GM13976 (cell line): ENCODE results near the gene ATP13A4.

Source experiments
- DNase-seq: peaks from one replicate; pipeline ENCODE4 v3.0.0; 2012; ENCODE audit warnings: low spot score
- in situ Hi-C: fragments of 300-500 bp; cut with MboI; formaldehyde crosslinking; loops from one replicate; pipeline ENCODE4 v1.12.0; 2022; ENCODE audit warnings: low sequenced_read_pairs, mixed read lengths, inconsistent platforms; ENCODE audit not compliant: unreplicated experiment
- TF ChIP-seq, protein P1 (sequence below): IDR thresholded peaks from 2 replicates; pipeline ENCODE4 v1.5.1; 2012; ENCODE audit warnings: borderline replicate concordance, mild to moderate bottlenecking; ENCODE audit not compliant: insufficient read depth; ENCODE audit errors: extremely low read depth, missing control alignments, control extremely low read depth

The ATP13A4 gene

DNA sequence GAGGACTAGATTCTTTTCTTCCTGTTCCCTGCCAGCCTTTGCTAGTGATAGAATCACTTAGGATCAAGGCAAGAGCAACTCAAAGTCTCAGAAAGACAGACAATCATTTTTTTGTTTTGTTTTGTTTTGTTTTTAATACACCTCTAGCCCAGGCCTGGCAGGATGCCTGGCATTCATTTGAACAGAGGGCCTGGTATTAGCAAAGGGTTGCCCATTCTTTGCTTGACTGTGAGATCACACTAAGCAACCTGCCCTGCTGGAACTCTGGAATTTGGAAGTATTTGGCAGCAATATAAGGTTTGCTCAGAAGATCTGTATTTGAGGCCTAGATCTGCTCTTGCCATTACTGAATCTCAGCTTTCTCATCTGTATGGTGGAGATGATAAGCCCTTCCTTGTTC lies 154.4 kb downstream of the ATP13A4 start:
- DNase-seq = no peak
- in situ Hi-C loops = no loop called here
- TF ChIP-seq, protein P1, sequence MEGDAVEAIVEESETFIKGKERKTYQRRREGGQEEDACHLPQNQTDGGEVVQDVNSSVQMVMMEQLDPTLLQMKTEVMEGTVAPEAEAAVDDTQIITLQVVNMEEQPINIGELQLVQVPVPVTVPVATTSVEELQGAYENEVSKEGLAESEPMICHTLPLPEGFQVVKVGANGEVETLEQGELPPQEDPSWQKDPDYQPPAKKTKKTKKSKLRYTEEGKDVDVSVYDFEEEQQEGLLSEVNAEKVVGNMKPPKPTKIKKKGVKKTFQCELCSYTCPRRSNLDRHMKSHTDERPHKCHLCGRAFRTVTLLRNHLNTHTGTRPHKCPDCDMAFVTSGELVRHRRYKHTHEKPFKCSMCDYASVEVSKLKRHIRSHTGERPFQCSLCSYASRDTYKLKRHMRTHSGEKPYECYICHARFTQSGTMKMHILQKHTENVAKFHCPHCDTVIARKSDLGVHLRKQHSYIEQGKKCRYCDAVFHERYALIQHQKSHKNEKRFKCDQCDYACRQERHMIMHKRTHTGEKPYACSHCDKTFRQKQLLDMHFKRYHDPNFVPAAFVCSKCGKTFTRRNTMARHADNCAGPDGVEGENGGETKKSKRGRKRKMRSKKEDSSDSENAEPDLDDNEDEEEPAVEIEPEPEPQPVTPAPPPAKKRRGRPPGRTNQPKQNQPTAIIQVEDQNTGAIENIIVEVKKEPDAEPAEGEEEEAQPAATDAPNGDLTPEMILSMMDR = no peak

DNA sequence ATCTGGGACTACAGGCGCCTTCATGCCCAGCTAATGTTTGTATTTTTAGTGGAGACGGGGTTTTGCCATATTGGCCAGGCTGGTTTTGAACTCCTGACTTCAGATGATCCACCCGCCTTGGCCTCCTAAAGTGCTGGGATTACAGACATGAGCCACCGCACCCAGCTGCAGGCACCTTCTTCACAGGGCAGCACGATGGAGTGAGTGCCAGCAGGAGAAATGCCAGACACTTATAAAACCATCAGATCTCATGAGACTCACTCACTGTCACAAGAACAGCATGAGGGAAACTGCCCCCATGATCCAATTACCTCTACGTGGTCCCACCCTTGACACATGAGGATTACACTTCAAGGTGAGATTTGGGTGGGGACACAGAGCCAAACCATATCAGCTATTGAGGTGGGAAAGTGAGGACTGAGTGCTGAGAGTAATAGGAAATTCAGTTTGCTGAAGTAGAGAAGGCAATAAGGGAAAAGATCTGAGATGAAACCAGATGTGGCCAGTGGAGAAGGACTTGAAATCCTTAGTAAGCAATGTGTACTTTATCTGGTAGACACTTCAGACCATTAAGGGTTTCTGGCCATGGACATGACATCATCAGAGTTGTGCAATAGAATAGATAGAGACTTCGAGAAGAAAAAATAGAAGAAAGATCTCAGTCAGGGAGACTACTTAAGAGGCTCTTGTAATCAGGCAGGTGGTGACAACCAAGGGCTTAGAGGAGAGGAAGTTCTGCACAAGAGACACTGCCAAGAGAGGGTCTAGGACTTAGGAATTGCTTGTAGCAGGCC lies 158.0 kb downstream of the ATP13A4 start:
- TF ChIP-seq, protein P1 = no peak
- in situ Hi-C loops = no loop called here
- no peak for DNase-seq

- no peak for DNase-seq
- in situ Hi-C loops = no loop called here
- TF ChIP-seq, protein P1 = no peak
These were observed 162.8 kb downstream of the ATP13A4 start for GRCh38 chr3:193391902-193392301.

- in situ Hi-C loops = no loop called here
These were observed 165.4 kb downstream of the ATP13A4 start for GRCh38 chr3:193389335-193389734.

DNA sequence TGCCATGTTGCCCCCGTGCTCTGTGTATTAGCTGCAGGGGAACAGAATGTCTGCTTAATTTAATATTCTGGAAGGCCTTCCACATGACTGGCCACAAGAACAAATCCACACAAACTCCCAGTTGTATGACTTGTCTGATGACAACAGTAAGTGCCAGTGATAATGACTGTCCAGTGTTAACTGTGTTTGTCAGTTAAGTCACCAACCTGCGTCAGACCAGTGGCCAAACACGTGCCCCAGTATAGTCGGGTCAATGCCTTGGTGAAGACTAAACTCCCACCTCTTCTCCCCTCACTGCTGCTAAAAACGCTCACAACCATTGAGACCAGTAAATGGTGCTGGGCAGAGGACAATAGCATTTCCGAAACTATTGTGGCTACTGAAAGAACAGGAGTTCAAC lies 166.3 kb downstream of the ATP13A4 start:
- in situ Hi-C loops = no loop called here
- TF ChIP-seq, protein P1 = no peak

More at GRCh38 chr3:193389335-193389734, 165.4 kb downstream of the ATP13A4 start:
- no peak for DNase-seq
- TF ChIP-seq, protein P1 = no peak

DNA sequence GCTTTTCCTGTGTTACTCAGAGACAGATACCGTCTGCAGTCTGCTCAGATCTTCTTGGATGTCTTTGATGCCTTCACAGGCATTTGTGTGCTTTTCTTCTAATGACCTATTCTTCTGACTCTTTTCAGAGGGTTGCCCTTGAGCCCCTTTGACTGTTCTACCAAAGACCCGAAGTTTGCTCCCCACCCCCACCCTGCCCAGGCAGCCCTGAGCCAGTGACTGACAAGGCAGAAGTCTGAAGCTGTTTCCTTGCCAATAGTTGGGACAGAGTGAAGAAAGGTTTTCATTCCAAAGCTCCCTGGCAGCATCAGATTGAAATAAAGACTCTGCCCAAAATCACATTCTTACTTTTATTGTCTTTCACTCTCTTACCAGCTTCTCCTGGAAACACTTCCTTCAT lies 167.1 kb downstream of the ATP13A4 start:
- DNase-seq = no peak
- in situ Hi-C loops = no loop called here
- TF ChIP-seq, protein P1 = no peak

More for the DNA sequence above, 166.3 kb downstream of the ATP13A4 start:
- DNase-seq = no peak
